Erythroblast (primary cell): ENCODE results near the gene HAUS3.

ENCODE experiments used
- GATA1 ChIP-seq: IDR thresholded peaks from 2 replicates; pipeline ENCODE4 v1.6.1; 2011; ENCODE audit warnings: low read depth, mild to moderate bottlenecking, control low read depth, low read length, moderate library complexity
- POLR2A ChIP-seq: IDR thresholded peaks from 2 replicates; pipeline ENCODE4 v1.6.1; 2011; ENCODE audit warnings: mild to moderate bottlenecking, low read length

DNA sequence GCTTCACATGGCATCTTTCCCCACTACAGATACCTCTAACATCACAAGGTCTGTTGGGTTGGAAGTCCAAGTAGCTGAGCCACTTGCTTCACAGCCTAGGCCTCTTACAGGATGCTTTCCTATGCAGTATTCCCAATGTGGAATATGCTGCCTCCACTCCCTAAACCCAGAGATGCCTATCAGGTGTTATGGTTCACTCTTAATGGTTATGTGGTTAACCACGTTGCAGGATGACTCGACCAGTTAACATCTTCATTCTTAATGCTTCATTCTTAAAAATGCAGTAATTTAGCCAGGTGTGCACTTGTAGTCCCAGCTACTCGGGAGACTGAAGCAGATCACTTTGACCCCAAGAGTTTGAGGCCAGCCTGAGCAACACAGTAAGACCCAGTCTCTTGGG is 24.2 kb downstream of the HAUS3 start:
- TF ChIP-seq POLR2A (no peak), GATA1 (no peak)
